GM19395 (cell line): ENCODE results near the gene CLEC16A.
"Not testable (repeated sequence)": the region's sequence is repeated elsewhere in the genome, so short reads cannot be mapped to it uniquely, and the experiment has no call there.

Experiments
- ATAC-seq: cut with Tn5 transposase; IDR thresholded peaks from one replicate; pipeline ENCODE4 v1.9.1; 2021; ENCODE audit warnings: mild to moderate bottlenecking, moderate library complexity; ENCODE audit not compliant: unreplicated experiment

Gene CLEC16A

DNA sequence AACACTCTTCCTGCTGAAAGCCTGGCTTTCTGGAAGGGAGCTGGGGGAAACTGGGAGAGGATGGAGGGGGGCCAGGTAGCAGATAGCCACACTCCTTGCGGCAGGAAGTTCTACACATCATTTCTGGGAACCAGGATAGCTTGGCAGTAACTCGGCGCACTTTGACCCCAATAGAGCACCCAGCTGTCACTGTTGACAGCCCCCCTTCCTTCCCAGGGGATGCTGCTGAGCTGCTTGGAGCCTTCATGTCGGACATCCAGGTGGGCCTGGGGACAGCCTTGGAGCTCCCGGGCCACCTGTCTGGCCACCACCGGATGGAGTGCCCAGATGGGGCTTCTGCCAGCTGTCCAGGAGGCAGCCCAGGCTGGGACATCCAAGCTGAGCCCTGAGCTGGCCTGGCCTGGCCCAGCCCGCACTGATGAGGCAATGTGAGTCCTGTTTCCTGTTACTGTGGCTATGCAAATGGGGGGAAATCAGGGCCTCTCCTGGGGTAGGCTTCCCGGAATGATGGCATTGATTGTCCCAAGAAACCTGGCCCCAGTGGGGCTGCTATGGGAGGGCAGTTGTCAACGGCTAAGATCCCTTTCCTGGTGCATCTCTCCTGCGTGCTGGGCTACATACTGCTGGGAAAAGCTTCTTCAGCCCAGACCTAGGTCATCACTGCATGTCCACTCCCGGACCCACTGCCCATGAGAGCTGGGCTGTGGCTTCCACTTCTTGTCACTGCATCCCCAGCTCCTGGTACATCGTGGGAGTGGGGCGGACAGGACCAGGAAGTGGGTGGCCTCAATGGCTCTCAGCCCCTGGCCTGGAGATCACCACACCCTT, 261.6 kb downstream of the CLEC16A start:
- no peak for ATAC-seq

DNA sequence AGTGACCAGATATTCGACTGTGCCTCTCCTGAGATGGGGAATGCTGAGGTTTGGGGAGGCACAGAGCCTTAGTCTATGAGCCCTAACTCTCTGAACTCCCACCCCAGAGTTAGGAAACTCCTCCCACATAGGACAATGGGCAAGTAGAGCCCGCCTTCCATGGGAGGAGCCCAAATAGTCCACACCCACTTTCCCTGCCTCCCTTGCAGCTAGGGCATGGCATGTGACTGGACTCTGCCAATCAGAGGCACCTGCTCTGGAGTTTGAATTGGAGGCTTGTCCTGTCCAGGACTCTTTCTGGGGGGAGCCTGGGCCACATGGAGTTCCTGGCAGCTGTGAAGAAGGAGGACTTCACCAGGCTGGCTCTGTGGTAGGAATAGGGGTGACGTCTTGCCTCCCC, 263.3 kb downstream of the CLEC16A start:
- no peak for ATAC-seq

- no peak for ATAC-seq
Measured at GRCh38 chr16:11208916-11209665, 264.7 kb downstream of the CLEC16A start.

- ATAC-seq: no peak
Measured at GRCh38 chr16:11210260-11210659, 265.9 kb downstream of the CLEC16A start.

- ATAC-seq: no peak
Measured at GRCh38 chr16:11211061-11211976, 267.0 kb downstream of the CLEC16A start.

DNA sequence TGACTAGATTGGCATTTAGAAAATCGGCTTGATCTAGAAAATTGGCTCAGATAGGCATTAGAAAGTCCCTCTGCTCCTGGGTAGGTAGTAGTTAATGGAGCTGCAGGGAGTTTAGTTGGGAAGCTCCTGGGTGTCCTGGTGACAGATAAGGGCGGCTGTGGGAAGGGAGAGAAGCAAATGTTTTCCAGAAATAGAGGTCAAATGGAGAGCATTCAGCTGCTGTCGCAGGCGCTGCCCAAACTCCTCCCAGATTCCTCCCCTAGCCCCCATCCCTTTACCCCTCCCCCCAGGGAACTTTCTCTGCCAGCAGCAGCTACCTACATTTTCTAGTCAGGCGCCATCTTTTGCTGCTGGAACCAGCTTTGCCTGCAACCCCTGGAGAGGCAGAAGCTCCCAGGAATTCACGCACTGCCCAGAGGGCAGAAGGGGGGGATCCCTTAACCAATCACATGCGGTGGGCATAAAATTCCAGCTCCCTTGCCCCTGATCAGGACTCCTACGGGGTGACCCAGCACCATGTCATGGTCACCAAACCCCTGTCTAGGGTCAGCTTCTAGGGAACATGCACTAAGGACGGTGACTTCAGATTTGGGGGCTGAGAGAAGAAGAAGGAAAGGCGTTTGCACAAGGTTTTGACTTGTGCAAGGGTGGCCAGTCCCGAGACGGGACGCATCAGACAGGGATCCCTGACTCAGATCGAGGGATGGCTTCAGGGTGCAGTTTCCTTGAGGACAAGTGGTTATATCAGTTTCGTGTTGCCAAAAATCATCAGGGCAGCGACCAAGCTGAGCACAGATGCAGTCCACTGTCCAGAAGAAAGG, 267.8 kb downstream of the CLEC16A start:
- ATAC-seq: no peak

DNA sequence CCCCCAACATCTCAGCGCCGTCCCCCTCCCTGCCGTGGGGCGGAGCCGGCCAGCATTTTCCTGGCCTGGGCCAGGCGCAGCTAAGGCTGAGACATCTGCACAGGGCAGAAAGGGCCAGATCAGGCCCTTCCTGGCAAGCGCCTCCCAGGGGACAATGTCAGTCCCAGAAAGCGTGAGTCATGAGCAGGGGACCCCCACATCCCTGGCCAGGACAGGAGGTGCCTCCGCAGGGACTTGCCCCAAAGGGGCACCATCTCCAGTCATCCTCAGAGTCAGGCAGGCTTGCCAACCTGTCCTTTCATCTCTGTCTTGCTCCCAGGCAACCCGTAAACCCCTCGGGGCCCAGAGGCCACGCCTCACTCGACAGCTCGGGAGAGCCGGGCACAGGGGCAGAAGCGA, 268.4 kb downstream of the CLEC16A start:
- no peak for ATAC-seq

DNA sequence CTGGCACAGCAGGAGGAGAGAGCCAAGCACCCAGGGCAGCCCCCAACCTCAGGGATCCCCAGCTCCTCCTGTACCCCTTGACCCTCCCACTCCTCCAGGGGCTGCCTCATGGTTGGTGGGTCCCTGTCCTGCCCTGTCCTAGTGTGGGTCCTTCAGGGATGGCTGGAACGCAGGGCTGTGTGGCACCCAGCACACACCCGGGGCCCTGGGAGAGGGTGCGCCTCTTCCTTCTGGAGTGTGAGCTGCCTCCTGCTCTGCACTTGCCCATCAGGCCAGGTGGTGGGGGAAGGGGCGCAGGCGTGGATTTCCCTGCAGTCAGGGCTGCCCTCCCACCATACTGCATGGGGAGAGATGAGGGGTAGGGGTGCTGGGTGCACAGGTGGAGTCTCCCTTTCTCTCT, 269.0 kb downstream of the CLEC16A start:
- ATAC-seq: no peak

- no peak for ATAC-seq
Measured at GRCh38 chr16:11213799-11214198, 269.4 kb downstream of the CLEC16A start.

- no peak for ATAC-seq
Measured at GRCh38 chr16:11215935-11216556, 271.7 kb downstream of the CLEC16A start.

- ATAC-seq: no peak
Measured at GRCh38 chr16:11217651-11218603, 273.6 kb downstream of the CLEC16A start.

DNA sequence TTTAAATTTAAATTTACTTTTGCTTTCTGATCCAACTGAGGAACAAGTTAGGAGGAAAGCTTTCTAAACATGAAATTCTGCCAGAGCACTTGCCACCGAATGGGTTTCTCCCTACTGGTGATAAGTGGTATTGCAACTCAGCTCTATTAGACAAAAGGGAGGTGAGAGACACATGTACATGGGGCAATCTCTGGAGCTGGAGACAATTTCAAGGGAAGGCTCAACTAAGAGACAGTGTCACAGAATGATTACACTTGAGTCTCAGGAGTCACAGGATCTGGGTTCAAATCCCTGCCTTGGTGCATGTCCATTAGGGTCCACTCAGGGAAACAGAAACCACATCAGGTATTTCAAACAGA, 274.2 kb downstream of the CLEC16A start:
- no peak for ATAC-seq

GRCh38 chr16:11219178-11219577, 274.8 kb downstream of the CLEC16A start:
- no peak for ATAC-seq

- ATAC-seq: not testable (repeated sequence)
Measured at GRCh38 chr16:11220507-11220906, 276.1 kb downstream of the CLEC16A start.

DNA sequence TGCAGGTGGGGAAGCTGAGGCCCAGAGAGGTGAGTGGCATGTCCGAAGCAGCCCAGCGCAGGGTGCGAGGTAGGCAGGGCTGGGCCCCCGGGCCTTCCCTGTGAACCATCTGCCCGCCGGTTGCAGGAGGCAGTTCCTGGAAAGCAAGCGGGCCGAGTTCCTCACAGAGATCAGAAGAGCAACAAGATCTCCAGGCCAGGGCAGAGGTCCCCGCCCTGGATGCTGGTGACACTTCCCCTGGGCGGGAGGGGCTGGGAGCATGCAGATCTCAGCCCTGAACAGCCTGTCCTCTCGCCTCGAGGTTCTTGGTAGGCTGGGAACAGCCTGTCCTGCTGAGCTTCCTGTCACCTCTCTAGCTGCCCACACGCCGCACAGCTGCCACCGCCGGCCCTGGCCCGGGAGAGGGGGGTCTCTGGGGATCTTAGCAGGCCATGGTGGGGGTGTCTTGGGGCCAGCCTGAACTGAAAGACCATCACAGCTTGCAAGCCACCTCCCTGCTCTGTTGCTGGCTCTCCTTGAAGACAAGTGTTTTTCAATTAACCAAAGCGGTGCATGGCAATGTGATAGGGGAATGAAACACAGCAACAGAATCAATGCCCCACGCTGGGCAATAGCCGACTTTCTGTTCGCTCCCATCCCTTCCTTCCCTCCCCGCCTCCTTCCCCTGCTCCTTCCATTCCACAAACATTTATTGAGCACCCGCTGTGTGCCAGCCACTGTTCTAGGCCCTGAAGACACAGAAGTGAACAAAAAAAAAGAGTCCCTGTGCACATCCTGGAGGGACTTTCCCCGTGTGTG, 279.9 kb downstream of the CLEC16A start:
- peak; percentile 42 for ATAC-seq

GRCh38 chr16:11224894-11225676, 280.7 kb downstream of the CLEC16A start:
- peak; percentile 88 for ATAC-seq
